Type B pancreatic cell (in vitro differentiated cells): ENCODE results near the gene EHMT1. TPM values are rescaled to one million over a fixed set of nuclear protein-coding genes. Genes with fewer than 3 reads are reported as not detected.
A peak's percentile ranks its signal among the peaks of the same experiment; 100 is the strongest.

ENCODE experiments used
- DNase-seq: peaks from one replicate; pipeline ENCODE4 v3.0.0; 2021; ENCODE audit warnings: mixed read lengths; ENCODE audit not compliant: unreplicated experiment; ENCODE audit errors: extremely low spot score
- H3K27ac Mint-ChIP-seq: 2 replicates; pipeline ENCODE4 v1.8.0; 2021; ENCODE audit warnings: mild to moderate bottlenecking, mixed read lengths
- H3K27me3 Mint-ChIP-seq: 2 replicates; pipeline ENCODE4 v1.8.0; 2021; ENCODE audit warnings: mixed read lengths
- H3K36me3 Mint-ChIP-seq: 2 replicates; pipeline ENCODE4 v1.8.0; 2021; ENCODE audit warnings: mixed read lengths
- H3K4me1 Mint-ChIP-seq: one replicate; pipeline ENCODE4 v1.8.0; 2021; ENCODE audit warnings: mixed read lengths; ENCODE audit not compliant: unreplicated experiment
- H3K4me3 Mint-ChIP-seq: 2 replicates; pipeline ENCODE4 v1.8.0; 2021; ENCODE audit warnings: mild to moderate bottlenecking, mixed read lengths
- H3K9me3 Mint-ChIP-seq: 2 replicates; pipeline ENCODE4 v1.8.0; 2021; ENCODE audit warnings: mixed read lengths
- CTCF ChIP-seq: fragments of 200-600 bp; sonication (generic); conservative IDR thresholded peaks from 2 replicates; pipeline ENCODE4 v1.5.0; 2021; ENCODE audit warnings: antibody characterized with exemption, mild to moderate bottlenecking
- total RNA-seq: library from RNA; stranded (reverse); gene quantifications from 2 replicates; pipeline ENCODE4 v1.2.1, GENCODE V29; 2021; ENCODE audit warnings: low replicate concordance

EHMT1 gene
- total RNA-seq, 1 donor from 2014 or later, result 111 TPM

GRCh38 chr9:137814841-137815240, 196.0 kb downstream of the EHMT1 start:
- H3K36me3 Mint-ChIP-seq, result peaks cover 35% of the 10 kb centered on the region
- H3K9me3 Mint-ChIP-seq, result no peaks in the 10 kb centered on the region
- no peak for TF ChIP-seq CTCF
- no peaks in the 10 kb centered on the region for H3K27me3 Mint-ChIP-seq
- no peak overlapping the region for H3K27ac Mint-ChIP-seq
- no peak overlapping the region for H3K4me3 Mint-ChIP-seq
- DNase-seq, result no peak
- H3K4me1 Mint-ChIP-seq, result no peaks in the 10 kb centered on the region

- no peaks in the 10 kb centered on the region for H3K9me3 Mint-ChIP-seq
- no peak for DNase-seq
- H3K27me3 Mint-ChIP-seq, result no peaks in the 10 kb centered on the region
- no peak overlapping the region for H3K4me3 Mint-ChIP-seq
- no peak overlapping the region for H3K27ac Mint-ChIP-seq
- peaks cover 36% of the 10 kb centered on the region for H3K36me3 Mint-ChIP-seq
- no peaks in the 10 kb centered on the region for H3K4me1 Mint-ChIP-seq
- no peak for TF ChIP-seq CTCF
Measured at GRCh38 chr9:137815256-137816255, 196.8 kb downstream of the EHMT1 start.

GRCh38 chr9:137816531-137817235, 197.9 kb downstream of the EHMT1 start:
- H3K36me3 Mint-ChIP-seq, result peaks cover 38% of the 10 kb centered on the region
- no peak for TF ChIP-seq CTCF
- no peak for DNase-seq
- H3K9me3 Mint-ChIP-seq, result no peaks in the 10 kb centered on the region
- H3K27me3 Mint-ChIP-seq, result no peaks in the 10 kb centered on the region
- no peak overlapping the region for H3K4me3 Mint-ChIP-seq
- H3K4me1 Mint-ChIP-seq, result no peaks in the 10 kb centered on the region
- peak overlapping the region; percentile 58 for H3K27ac Mint-ChIP-seq

GRCh38 chr9:137817236-137818200, 198.7 kb downstream of the EHMT1 start:
- Mint-ChIP-seq H3K4me1 (no peaks in the 10 kb centered on the region), H3K4me3 (no peak overlapping the region), H3K27me3 (no peaks in the 10 kb centered on the region), H3K36me3 (peaks cover 47% of the 10 kb centered on the region), H3K27ac (no peak overlapping the region), H3K9me3 (peaks cover 3% of the 10 kb centered on the region)
- no peak for DNase-seq
- TF ChIP-seq CTCF, result no peak

GRCh38 chr9:137818286-137818685, 199.5 kb downstream of the EHMT1 start:
- Mint-ChIP-seq H3K27ac (no peak overlapping the region), H3K4me3 (no peak overlapping the region), H3K27me3 (no peaks in the 10 kb centered on the region)

More at GRCh38 chr9:137818286-137818685, 199.5 kb downstream of the EHMT1 start:
- no peak for TF ChIP-seq CTCF
- Mint-ChIP-seq H3K36me3 (peaks cover 47% of the 10 kb centered on the region), H3K9me3 (peaks cover 3% of the 10 kb centered on the region), H3K4me1 (no peaks in the 10 kb centered on the region)
- DNase-seq, result no peak
